Transverse colon (tissue), 4 donors: ENCODE measurements around the gene XYLT1. TPM values are rescaled to one million over a fixed set of nuclear protein-coding genes. Genes with fewer than 3 reads are reported as not detected.
A peak's percentile ranks its signal among the peaks of the same experiment; 100 is the strongest.

Source experiments
- DNase-seq: peaks from one replicate; pipeline ENCODE4 v3.0.0-alpha.2; 2019
- H3K27ac ChIP-seq, 4 donors: fragments of 200-600 bp; sonication (generic); 2 replicates each; pipeline ENCODE4 v1.5.1; 2016 to 2018; ENCODE audit warnings: inconsistent platforms in 4 of 4
- H3K27me3 ChIP-seq: fragments of 200-600 bp; sonication (generic); 2 replicates; pipeline ENCODE4 v1.5.1; 2017; ENCODE audit warnings: inconsistent platforms
- H3K36me3 ChIP-seq, 4 donors: fragments of 200-600 bp; sonication (generic); 2 replicates each; pipeline ENCODE4 v1.5.1; 2017 to 2019; ENCODE audit warnings: inconsistent platforms in 4 of 4
- H3K4me1 ChIP-seq, 4 donors: fragments of 200-600 bp; sonication (generic); 2 replicates each; pipeline ENCODE4 v1.5.1; 2017 to 2020; ENCODE audit warnings: inconsistent platforms in 4 of 4
- H3K4me3 ChIP-seq, 4 donors: fragments of 200-600 bp; sonication (generic); 1 replicate in 1 of 4; 2 replicates in 3 of 4; pipeline versions ENCODE4 v1.5.1 to v1.6.1; 2017 to 2019; ENCODE audit warnings: inconsistent platforms in 4 of 4
- H3K9me3 ChIP-seq, 2 donors: fragments of 200-600 bp; sonication (generic); 2 replicates each; pipeline ENCODE4 v1.5.1; 2017 to 2019; ENCODE audit warnings: inconsistent platforms in 2 of 2
- CTCF ChIP-seq, 5 experiments: fragments of 200-600 bp in 3 of 5; fragments of 450-650 bp in 2 of 5; sonication (generic) in 3 of 5; IDR thresholded peaks; 1 replicate in 2 of 5; 2 replicates in 3 of 5; pipeline ENCODE4 v1.5.1; 2016 to 2017; ENCODE audit warnings: antibody characterized with exemption in 5 of 5, inconsistent platforms in 3 of 5, mild to moderate bottlenecking in 2 of 5, moderate library complexity in 1 of 5
- EP300 ChIP-seq: sonication (generic); formaldehyde crosslinking; IDR thresholded peaks from one replicate; pipeline ENCODE4 v1.6.1; 2017; ENCODE audit warnings: antibody characterized with exemption, low read depth
- POLR2A ChIP-seq: fragments of 450-650 bp; IDR thresholded peaks from one replicate; pipeline ENCODE4 v1.6.1; 2016; ENCODE audit warnings: antibody characterized with exemption, mild to moderate bottlenecking, moderate library complexity
- POLR2AphosphoS5 ChIP-seq, 3 donors: sonication (generic); formaldehyde crosslinking; IDR thresholded peaks; one replicate each; pipeline ENCODE4 v1.6.1; 2016; ENCODE audit warnings: antibody characterized with exemption in 3 of 3
- WGBS, 2 donors: methylation state at CpG; one replicate each; pipeline ENCODE4 v1.1.5; 2018; ENCODE audit warnings: low coverage in 1 of 2; 5-methylcytosine and 5-hydroxymethylcytosine counted together
- in situ Hi-C, 4 donors: fragments of 200-750 bp; cut with MboI; loops; one replicate each; pipeline versions ENCODE4 v1.15.0 to v1.15.1; 2017; ENCODE audit warnings: low sequenced_read_pairs in 3 of 4, low pct_ligation_motif_present in 1 of 4, low pct_unique_long_range_greater_than_20kb in 1 of 4
- intact Hi-C: fragments of 100-400 bp; cut with DNase I; formaldehyde crosslinking; loops from one replicate; pipeline ENCODE4 v1.15.1; 2023; ENCODE audit warnings: low total_unique reads
- total RNA-seq, 4 donors: library from RNA; depleted of rRNA; stranded (reverse); fragments of >200 nt; gene quantifications; one replicate each; pipeline ENCODE4 v1.1.0, GENCODE V29; 2016

Gene XYLT1
- total RNA-seq, 4 donors from 2014 or later, result 22.3 to 44.6 (median 39.4) TPM

- TF ChIP-seq EP300 (no peak), CTCF (IDR thresholded peaks at IDR 0.05) (no peak), POLR2A (no peak), POLR2AphosphoS5 (IDR thresholded peaks at IDR 0.05) (no peak)
- DNase-seq, result no peak
- in situ Hi-C loops (no loop called here), intact Hi-C loops (no loop called here)
- Histone ChIP-seq H3K27me3 (no peaks in the 10 kb centered on the region), H3K36me3 (peaks cover 0 to 4% (median 0%) of the 10 kb centered on the region in 4 donors), H3K9me3 (no peaks in the 10 kb centered on the region), H3K4me1 (peaks cover 0 to 5% (median 0%) of the 10 kb centered on the region in 4 donors), H3K4me3 (no peak overlapping the region), H3K27ac (no peak overlapping the region)
- 76 to 80% methylated on average over 7 to 14 of the region's 14 CpGs for WGBS, 2 donors
Observed at GRCh38 chr16:17177959-17178905, 292.5 kb downstream of the XYLT1 start.

GRCh38 chr16:17177242-17177958 is 293.4 kb downstream of the XYLT1 start:
- H3K36me3 ChIP-seq, result peaks cover 0 to 4% (median 0%) of the 10 kb centered on the region in 4 donors

GRCh38 chr16:17176199-17176598 is 294.6 kb downstream of the XYLT1 start:
- H3K4me1 ChIP-seq, result peaks cover 0 to 5% (median 0%) of the 10 kb centered on the region in 4 donors
- DNase-seq, result no peak
- no peak overlapping the region for H3K4me3 ChIP-seq
- H3K9me3 ChIP-seq, result no peaks in the 10 kb centered on the region
- intact Hi-C loops (no loop called here), in situ Hi-C loops (no loop called here)
- no peaks in the 10 kb centered on the region for H3K36me3 ChIP-seq
- no peak overlapping the region for H3K27ac ChIP-seq
- no peak for TF ChIP-seq POLR2A
- TF ChIP-seq EP300, result no peak
- TF ChIP-seq POLR2AphosphoS5 (IDR thresholded peaks at IDR 0.05), result no peak
- TF ChIP-seq CTCF (IDR thresholded peaks at IDR 0.05), result no peak
- no peaks in the 10 kb centered on the region for H3K27me3 ChIP-seq
- WGBS, 2 donors, result 95% methylated on average over 6 of the region's 6 CpGs; no CpG with 5 or more reads in 1 of the 2 donors

More at GRCh38 chr16:17177242-17177958, 293.4 kb downstream of the XYLT1 start:
- H3K9me3 ChIP-seq, result no peaks in the 10 kb centered on the region
- H3K4me3 ChIP-seq, result no peak overlapping the region
- peaks cover 0 to 5% (median 0%) of the 10 kb centered on the region in 4 donors for H3K4me1 ChIP-seq
- in situ Hi-C loops (no loop called here), intact Hi-C loops (no loop called here)
- H3K27ac ChIP-seq, result no peak overlapping the region
- WGBS, 2 donors, result 74 to 95% methylated on average over 5 to 6 of the region's 6 CpGs
- no peaks in the 10 kb centered on the region for H3K27me3 ChIP-seq
- no peak for DNase-seq
- TF ChIP-seq EP300 (no peak), POLR2A (no peak), CTCF (IDR thresholded peaks at IDR 0.05) (no peak), POLR2AphosphoS5 (IDR thresholded peaks at IDR 0.05) (no peak)

GRCh38 chr16:17173281-17173680 is 297.5 kb downstream of the XYLT1 start:
- intact Hi-C loops (no loop called here), in situ Hi-C loops (no loop called here)
- peaks cover 0 to 5% (median 0%) of the 10 kb centered on the region in 4 donors for H3K4me1 ChIP-seq
- TF ChIP-seq EP300 (no peak), POLR2AphosphoS5 (IDR thresholded peaks at IDR 0.05) (no peak)
- no peaks in the 10 kb centered on the region for H3K9me3 ChIP-seq
- H3K27ac ChIP-seq, result no peak overlapping the region
- DNase-seq, result peak; percentile 42
- H3K27me3 ChIP-seq, result no peaks in the 10 kb centered on the region
- H3K4me3 ChIP-seq, result no peak overlapping the region
- 69 to 74% methylated on average over 3 to 6 of the region's 6 CpGs for WGBS, 2 donors
- H3K36me3 ChIP-seq, result no peaks in the 10 kb centered on the region
